Tongue (tissue), 2 donors: ENCODE data around the gene BMERB1. TPM values are rescaled to one million over a fixed set of nuclear protein-coding genes. Genes with fewer than 3 reads are reported as not detected.
"Not testable (repeated sequence)": the region's sequence is repeated elsewhere in the genome, so short reads cannot be mapped to it uniquely, and the experiment has no call there.

Source experiments
- DNase-seq: peaks from one replicate; pipeline ENCODE4 v3.0.0-alpha.2; 2015
- total RNA-seq: library from RNA; depleted of rRNA; stranded (reverse); fragments of >200 nt; gene quantifications from one replicate; pipeline ENCODE4 v1.2.3, GENCODE V29; 2014

BMERB1 gene
- total RNA-seq, 1 donor from 2014 or later: 31.4 TPM

DNA sequence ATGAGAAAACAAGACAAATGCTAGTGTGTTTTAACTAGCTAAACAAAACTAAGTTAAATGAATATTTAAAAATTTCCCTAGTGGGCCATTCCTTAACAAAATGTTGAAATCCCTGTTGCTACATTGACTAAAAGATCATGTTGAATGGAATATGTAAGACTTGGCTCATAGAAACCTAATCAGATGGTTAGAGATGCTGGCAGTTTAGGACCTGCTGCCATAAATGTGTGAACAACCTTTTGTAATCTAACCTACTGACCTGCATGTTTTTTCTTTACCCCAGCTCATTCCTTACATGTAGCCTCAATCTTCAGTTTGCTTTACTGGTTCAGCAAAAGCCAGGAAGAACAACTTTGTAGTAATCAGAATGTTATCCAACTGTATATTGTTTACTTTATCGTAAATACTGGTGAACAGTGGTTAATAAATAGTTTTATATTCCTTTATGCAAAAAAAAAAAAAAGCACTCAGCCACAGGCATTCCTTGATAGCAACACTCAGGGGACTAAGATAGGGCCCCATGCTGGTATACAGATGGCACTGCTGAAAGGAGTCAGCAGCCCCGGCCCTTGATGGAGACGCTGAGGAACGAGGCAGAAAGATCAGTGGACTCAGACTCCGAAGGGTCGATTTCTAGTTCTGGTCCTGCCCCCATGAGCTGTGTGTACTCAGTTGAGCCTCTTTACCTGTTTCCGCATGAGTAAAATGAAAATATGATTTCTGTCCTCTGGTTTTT, 130.4 kb downstream of the BMERB1 start:
- DNase-seq: no peak

DNA sequence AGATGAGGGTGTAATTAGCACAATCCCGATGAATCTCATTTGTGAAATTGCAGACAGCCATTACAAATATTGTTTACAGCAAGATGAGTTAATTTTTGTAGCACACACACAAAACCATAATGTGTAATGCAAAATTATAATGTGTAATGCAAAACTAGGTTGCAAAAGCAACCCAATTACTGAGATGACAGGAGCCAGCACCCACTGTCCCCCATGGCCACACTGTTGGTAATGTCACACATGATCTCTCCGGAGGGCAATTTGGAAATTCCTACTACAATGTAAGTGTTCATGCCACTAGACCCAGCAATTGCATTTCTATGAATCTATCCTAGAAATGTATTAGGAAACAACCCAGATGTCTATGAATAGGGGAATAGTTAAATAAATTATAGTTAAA, 131.7 kb downstream of the BMERB1 start:
- no peak for DNase-seq

- DNase-seq: no peak
Observed at GRCh38 chr16:15567823-15568222, 133.4 kb downstream of the BMERB1 start.

DNA sequence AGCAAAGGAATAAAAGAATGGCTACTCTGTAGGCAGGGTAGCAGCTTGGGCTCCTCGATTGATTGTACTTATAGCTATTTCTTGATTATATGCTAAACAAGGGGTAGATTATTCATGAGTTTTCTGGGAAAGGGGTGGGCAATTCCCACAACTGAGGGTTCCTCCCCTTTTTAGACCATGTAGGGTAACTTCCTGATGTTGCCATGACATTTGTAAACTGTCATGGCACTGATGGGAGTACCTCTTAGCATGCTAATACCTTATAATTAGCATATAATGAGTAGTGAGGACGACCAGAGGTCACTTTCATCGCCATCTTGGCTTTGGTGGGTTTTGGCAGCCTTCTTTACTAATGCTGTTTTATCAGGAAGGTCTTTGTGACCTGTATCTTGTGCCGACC, 136.3 kb downstream of the BMERB1 start:
- DNase-seq: not testable (repeated sequence)

DNA sequence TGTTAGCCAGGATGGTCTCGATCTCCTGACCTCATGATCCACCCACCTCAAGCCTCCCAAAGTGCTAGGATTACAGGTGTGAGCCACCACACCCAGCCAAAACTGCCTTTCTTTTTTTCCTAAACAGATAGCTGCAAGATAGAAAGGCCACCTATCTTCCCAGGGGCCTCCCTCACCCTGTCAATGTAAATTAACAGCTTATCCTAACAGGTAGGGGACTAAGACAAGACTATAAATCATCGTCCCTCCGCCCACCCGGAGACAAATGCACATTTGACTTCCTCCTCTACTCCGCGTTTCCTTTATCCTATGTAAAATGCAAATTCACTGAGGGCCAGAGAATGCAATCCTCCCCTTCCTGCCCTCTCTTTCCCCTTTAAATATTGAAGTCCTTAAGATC, 137.2 kb downstream of the BMERB1 start:
- DNase-seq: no peak

DNA sequence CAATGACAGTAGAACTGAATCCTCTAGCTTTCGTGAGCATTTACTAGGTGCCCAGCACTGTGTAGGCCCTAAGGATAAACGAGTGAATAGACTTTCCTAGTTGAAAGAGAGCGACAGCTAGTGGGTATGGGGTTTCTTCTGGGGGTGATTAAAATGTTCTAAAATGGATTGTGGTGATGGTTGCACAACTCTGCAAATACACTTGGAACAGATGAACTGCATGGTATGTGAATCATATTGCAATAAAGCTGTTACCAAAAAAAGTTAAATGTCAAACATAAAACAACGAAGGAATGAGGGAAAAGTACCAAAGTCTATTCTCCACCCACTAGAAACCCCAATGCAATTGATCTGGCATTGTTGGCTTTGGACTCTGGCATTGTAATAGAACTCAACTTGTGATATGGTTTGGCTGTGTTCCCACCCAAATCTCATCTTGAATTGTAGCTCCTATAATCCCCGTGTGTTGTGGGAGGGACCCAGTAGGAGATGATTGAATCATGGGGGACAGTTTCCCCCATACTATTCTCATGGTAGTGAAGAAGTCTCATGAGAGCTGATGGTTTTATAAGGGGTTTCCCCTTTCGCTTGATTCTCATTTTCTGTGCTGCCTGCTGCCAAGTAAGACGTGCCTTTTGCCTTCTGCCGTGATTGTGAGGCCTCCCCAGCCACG, 138.1 kb downstream of the BMERB1 start:
- DNase-seq: no peak

GRCh38 chr16:15573274-15573895, 139.0 kb downstream of the BMERB1 start:
- no peak for DNase-seq

DNA sequence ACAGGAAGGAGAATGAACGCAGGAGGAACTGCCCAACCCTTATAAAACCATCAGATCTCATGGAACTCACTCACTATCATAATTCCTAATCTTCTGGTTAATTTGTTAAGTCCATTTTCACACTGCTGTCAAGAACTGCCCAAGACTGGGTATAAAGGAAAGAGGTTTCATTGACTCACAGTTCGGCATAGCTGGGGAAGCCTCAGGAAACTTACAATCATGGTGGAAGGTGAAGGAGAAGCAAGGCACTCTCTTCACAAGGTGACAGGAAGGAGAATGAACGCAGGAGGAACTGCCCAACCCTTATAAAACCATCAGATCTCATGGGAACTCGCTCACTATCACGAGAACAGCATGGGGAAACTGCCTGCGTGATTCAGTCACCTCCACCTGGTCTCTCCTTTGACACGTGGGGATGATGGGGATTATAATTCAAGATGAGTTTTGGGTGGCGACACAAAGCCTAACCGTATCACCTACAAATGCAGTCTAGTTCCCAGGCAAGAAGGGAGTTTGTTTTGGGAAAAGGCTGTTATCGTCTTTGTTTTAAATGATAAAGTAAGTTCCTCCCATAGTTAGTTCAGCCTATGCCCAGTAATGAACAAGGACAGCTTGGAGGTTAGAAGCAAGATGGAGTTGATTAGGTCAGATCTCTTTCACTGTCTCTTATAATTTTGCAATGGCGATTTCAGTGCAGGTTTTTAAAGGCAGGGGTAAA, 139.7 kb downstream of the BMERB1 start:
- DNase-seq: not testable (repeated sequence)

DNA sequence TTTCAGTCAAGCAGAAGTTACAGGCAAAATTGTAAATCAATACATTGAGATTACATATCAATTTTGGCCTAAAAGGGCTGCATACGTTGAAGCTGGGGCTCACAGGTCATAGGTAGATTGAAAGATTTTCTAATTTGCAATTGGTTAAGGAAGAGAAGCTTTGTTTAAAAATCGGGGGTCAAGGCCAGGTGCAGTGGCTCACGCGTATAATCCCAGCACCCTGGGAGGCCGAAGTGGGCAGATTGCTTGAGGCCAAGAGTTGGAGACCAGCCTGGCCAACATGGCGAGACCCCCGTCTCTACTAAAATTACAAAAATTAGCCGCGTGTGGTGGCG, 140.2 kb downstream of the BMERB1 start:
- DNase-seq: no peak

DNA sequence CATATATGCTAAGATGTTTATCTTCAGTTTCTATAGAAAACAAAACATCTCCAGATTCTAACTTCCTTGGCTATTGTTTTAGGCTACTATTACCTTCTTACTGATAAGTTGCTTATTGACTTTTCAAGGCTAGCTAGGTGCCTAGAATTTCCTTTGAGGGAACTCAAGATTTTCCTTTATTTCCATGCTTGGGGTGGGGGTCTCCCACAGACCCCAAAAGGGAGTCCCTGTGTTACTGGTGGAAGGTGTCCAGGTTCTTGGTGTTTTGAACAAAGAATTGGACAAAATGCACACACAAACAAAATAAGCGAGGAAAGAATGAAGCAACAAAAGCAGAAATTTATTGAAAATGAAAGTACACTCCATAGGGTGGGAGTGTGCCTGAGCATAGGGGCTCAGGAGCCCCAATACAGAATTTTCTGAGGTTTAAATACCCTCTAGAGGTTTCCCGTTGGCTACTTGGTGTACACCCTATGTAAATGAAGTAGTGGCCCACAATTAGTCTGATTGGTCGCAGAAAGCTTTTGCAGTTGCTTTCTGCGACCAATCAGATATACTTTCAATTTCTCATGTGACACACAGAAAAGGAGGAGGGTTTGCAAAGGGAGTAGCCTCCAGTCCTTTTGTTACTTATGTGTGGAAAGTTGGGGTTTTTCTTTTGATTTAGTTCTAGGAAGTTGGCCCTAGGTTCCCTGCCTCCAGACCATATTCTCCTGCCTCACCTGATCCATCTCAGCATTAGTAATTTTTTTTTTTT, 141.1 kb downstream of the BMERB1 start:
- DNase-seq: no peak

DNA sequence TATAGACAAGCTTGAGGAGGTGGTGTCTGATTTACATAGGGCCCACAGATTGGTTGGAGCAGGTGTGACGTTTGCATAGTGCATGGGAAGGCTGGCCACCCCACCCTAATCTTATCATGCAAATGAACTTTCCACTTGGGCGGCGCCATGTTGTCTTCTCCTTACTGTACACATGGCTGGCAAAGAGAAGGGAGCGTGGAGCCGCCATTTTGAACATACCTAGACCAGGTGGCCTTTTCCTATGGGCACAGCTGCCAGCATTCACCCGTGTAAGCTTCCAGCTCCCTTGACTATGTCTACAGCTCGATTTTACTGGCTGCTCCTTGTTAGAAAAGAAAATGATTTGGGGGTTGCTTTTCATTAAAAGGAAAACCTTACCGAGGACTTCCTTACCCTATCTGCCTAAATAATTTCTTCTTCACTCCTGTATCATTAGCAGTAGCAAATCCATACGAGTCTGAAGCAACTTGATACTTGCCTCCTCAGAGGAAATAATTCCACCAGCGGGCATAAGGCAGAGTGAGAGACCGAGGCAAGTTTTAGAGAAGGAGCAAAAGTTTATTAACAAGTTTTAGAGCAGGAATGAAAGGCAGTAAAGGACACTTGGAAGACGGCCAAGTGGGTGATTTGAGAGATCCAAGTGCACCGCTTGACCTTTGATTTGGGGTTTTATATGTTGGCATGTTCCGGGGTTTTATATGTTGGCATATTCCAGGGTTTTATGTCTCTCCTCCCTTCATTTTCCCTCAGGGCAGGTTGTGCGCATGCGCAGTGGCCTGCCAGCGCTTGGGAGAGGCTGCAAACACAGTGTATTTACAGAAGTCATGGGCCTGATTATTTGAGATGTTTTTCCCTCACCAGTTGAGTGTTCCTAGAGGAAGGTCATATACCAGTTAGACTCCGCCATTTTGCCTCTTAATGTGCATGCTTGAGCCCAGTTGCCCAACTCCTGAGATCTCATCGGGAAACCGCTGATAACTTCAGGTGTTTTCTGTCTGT, 142.9 kb downstream of the BMERB1 start:
- no peak for DNase-seq

GRCh38 chr16:15578824-15579223, 144.4 kb downstream of the BMERB1 start:
- DNase-seq: no peak

- no peak for DNase-seq
Observed at GRCh38 chr16:15581127-15581815, 146.9 kb downstream of the BMERB1 start.

- DNase-seq: no peak
Observed at GRCh38 chr16:15583526-15583925, 149.1 kb downstream of the BMERB1 start.

- no peak for DNase-seq
Observed at GRCh38 chr16:15585956-15586355, 151.6 kb downstream of the BMERB1 start.

- no peak for DNase-seq
Observed at GRCh38 chr16:15586716-15587115, 152.3 kb downstream of the BMERB1 start.

GRCh38 chr16:15587152-15587825, 152.9 kb downstream of the BMERB1 start:
- no peak for DNase-seq

DNA sequence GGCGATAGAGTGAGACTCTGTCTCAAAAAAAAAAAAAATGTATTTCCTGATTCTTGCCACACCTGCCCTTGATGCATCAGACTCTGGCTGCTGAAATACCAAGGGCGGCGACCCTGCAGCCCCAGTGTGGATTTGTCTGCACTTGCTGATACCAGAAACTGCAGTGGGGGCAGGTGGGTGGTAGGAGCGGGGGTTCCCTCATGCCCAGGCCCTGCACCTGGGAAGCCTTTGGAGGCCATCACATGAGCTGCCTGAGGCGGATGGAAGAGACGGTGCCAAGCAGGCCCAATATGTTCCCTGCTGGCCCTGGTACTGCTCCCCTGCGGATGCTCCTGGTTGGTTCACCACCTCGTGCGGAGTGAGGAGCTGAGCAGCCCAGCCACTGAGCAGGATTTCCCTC, 157.9 kb downstream of the BMERB1 start:
- DNase-seq: no peak

- no peak for DNase-seq
Observed at GRCh38 chr16:15593235-15593634, 158.8 kb downstream of the BMERB1 start.
